Cardiac muscle cell (in vitro differentiated cells and primary cell): ENCODE results near the gene PCDHA2. TPM values are rescaled to one million over a fixed set of nuclear protein-coding genes. Genes with fewer than 3 reads are reported as not detected.
"Not testable (repeated sequence)": the region's sequence is repeated elsewhere in the genome, so short reads cannot be mapped to it uniquely, and the experiment has no call there.

Experiments used
- DNase-seq, 2 donors: peaks; one replicate each; pipeline versions ENCODE4 v3.0.0 to v3.0.0-alpha.2; 2010 to 2017; ENCODE audit warnings: low read depth in 1 of 2, low spot score in 1 of 2
- H3K27ac ChIP-seq: fragments of 200-600 bp; sonication (generic); 2 replicates; pipeline ENCODE4 v1.5.1; 2016
- H3K27me3 ChIP-seq: fragments of 200-600 bp; sonication (generic); 2 replicates; pipeline ENCODE4 v1.6.0; 2016; ENCODE audit warnings: control low read depth
- H3K36me3 ChIP-seq: fragments of 200-600 bp; sonication (generic); 2 replicates; pipeline ENCODE4 v1.5.1; 2016; ENCODE audit warnings: control low read depth
- H3K4me1 ChIP-seq: fragments of 200-600 bp; sonication (generic); 2 replicates; pipeline ENCODE4 v1.8.1; 2017; ENCODE audit warnings: low read depth, mild to moderate bottlenecking, mixed run types
- H3K4me3 ChIP-seq: fragments of 200-600 bp; sonication (generic); 2 replicates; pipeline ENCODE4 v1.5.1; 2016; ENCODE audit warnings: mild to moderate bottlenecking
- H3K9me3 ChIP-seq: fragments of 200-600 bp; sonication (generic); 2 replicates; pipeline ENCODE4 v1.5.1; 2017; ENCODE audit warnings: low read depth, mild to moderate bottlenecking, control low read depth
- CTCF ChIP-seq: IDR thresholded peaks from 2 replicates; pipeline ENCODE4 v1.5.1; 2012; ENCODE audit warnings: low read depth, mild to moderate bottlenecking, low read length
- polyA plus RNA-seq: library from polyadenylated mRNA; unstranded; fragments of >200 nt; fragmentation: Nextera tagmentation; extraction: Ambion mirVana; gene quantifications from 2 replicates; pipeline ENCODE4 v1.2.1, GENCODE V29; 2016
- total RNA-seq: library from RNA; depleted of rRNA; stranded (reverse); fragments of >200 nt; gene quantifications from 2 replicates; pipeline ENCODE4 v1.2.3, GENCODE V29; 2016

PCDHA2 gene
- total and polyA plus RNA-seq, 2 experiments from 2014 or later: 4.5 to 5.3 TPM

GRCh38 chr5:140808889-140809291 lies 14.2 kb downstream of the PCDHA2 start:
- H3K36me3 ChIP-seq: no peaks in the 10 kb centered on the region
- H3K9me3 ChIP-seq: no peaks in the 10 kb centered on the region
- DNase-seq: no peak
- no peak overlapping the region for H3K27ac ChIP-seq
- H3K27me3 ChIP-seq: no peaks in the 10 kb centered on the region
- no peak overlapping the region for H3K4me3 ChIP-seq
- no peak for TF ChIP-seq CTCF
- H3K4me1 ChIP-seq: peaks cover 4% of the 10 kb centered on the region

GRCh38 chr5:140821375-140822280 lies 27.0 kb downstream of the PCDHA2 start, which contains the start of gene PCDHA5:
Gene PCDHA5, plus strand, starts transcription at chr5:140821613.
- peak; percentile 31 for TF ChIP-seq CTCF
- Histone ChIP-seq H3K27ac (no peak within 1 kb of the TSS), H3K27me3 (no peaks in the 10 kb centered on the region), H3K4me3 (no peak within 1 kb of the TSS), H3K36me3 (no peaks in the 10 kb centered on the region), H3K4me1 (no peaks in the 10 kb centered on the region), H3K9me3 (no peaks in the 10 kb centered on the region)
- peak in 1 of 2 donors; percentile 8 for DNase-seq

GRCh38 chr5:140822281-140822629 lies 27.6 kb downstream of the PCDHA2 start:
- no peak overlapping the region for H3K4me3 ChIP-seq

GRCh38 chr5:140822969-140823368 lies 28.3 kb downstream of the PCDHA2 start:
- H3K4me1 ChIP-seq, DNase-seq, H3K27ac ChIP-seq, H3K36me3 ChIP-seq, H3K27me3 ChIP-seq, H3K9me3 ChIP-seq, H3K4me3 ChIP-seq: not testable (repeated sequence)

More at GRCh38 chr5:140822281-140822629, 27.6 kb downstream of the PCDHA2 start:
- Histone ChIP-seq H3K27me3 (no peaks in the 10 kb centered on the region), H3K4me1 (no peaks in the 10 kb centered on the region), H3K36me3 (no peaks in the 10 kb centered on the region), H3K27ac (no peak overlapping the region), H3K9me3 (no peaks in the 10 kb centered on the region)
- no peak for TF ChIP-seq CTCF
- no peak for DNase-seq

GRCh38 chr5:140823475-140823874 lies 28.8 kb downstream of the PCDHA2 start:
- Histone ChIP-seq H3K36me3 (no peaks in the 10 kb centered on the region), H3K27me3 (no peaks in the 10 kb centered on the region), H3K9me3 (no peaks in the 10 kb centered on the region), H3K4me1 (no peaks in the 10 kb centered on the region), H3K27ac (no peak overlapping the region), H3K4me3 (no peak overlapping the region)
- no peak for TF ChIP-seq CTCF
- DNase-seq: no peak

- peak within 1 kb of the TSS; percentile 51 for H3K4me3 ChIP-seq
- no peaks in the 10 kb centered on the region for H3K4me1 ChIP-seq
- DNase-seq: peak in 1 of 2 donors; percentile 47
- no peak for TF ChIP-seq CTCF
- no peaks in the 10 kb centered on the region for H3K9me3 ChIP-seq
- H3K27me3 ChIP-seq: no peaks in the 10 kb centered on the region
- H3K36me3 ChIP-seq: no peaks in the 10 kb centered on the region
- no peak within 1 kb of the TSS for H3K27ac ChIP-seq
Observed at GRCh38 chr5:140827704-140828361, 33.2 kb downstream of the PCDHA2 start, which contains the start of gene PCDHA6. Gene PCDHA6, plus strand, starts transcription at chr5:140827960. Its CDS starts 132 bp downstream, at chr5:140828092.
